ENCODE data around the gene SUN3. TPM values are rescaled to one million over a fixed set of nuclear protein-coding genes. Genes with fewer than 3 reads are reported as not detected.
"Not testable (repeated sequence)": the region's sequence is repeated elsewhere in the genome, so short reads cannot be mapped to it uniquely, and the experiment has no call there.

Gene SUN3
- polyA plus RNA-seq, 2 donors = 0.02 TPM; not detected in 1

DNA sequence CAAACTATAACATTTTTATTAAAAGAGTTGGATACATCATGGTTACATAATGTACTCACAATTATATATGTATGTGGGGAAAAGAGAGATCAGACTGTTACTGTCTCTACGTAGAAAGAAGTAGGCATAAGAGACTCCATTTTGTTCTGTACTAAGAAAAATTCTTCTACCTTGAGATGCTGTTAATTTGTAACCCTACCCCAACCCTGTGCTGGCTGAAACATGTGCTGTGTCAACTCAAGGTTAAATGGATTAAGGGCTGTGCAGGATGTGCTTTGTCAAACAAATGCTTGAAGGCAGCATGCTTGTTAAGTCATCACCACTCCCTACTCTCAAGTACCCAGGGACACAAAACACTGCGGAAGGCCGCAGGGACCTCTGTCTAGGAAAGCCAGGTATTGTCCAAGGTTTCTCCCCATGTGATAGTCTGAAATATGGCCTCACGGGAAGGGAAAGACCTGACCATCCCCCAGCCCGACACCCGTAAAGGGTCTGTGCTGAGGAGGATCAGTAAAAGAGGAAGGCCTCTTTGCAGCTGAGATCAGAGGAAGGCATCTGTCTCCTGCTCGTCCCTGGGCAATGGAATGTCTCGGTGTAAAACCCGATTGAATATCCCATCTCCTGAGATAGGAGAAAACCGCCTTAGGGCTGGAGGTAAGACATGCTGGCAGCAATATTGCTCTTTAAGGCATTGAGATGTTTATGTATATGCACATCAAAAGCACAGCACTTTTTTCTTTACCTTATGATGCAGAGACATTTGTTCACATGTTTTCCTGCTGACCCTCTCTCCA, 39.1 kb downstream of the SUN3 start:
- not testable (repeated sequence) for H3K36me3 ChIP-seq (ENCODE audit: control insufficient read depth in 2 of 2, insufficient read depth in 2 of 2, low read length in 1 of 2); H3K27ac ChIP-seq (ENCODE audit: low read depth in 2 of 2, low read length in 1 of 2); H3K27me3 ChIP-seq (ENCODE audit: control insufficient read depth in 1 of 2, insufficient read depth in 2 of 2, low read length in 2 of 2); H3K9me3 ChIP-seq (ENCODE audit: control insufficient read depth in 2 of 2, insufficient read depth in 1 of 2, low read depth in 1 of 2, low read length in 1 of 2); H3K4me1 ChIP-seq (ENCODE audit: control insufficient read depth in 2 of 2, insufficient read depth in 2 of 2, low read length in 1 of 2); H3K4me3 ChIP-seq (ENCODE audit: low read depth in 1 of 2, low read length in 2 of 2)
- WGBS, 2 donors = 60 to 69% methylated on average over 10 of the region's 10 CpGs

- Histone ChIP-seq H3K36me3 (ENCODE audit: control insufficient read depth in 2 of 2, insufficient read depth in 2 of 2, low read length in 1 of 2) (no peaks in the 10 kb centered on the region), H3K4me3 (ENCODE audit: low read depth in 1 of 2, low read length in 2 of 2) (no peak overlapping the region), H3K27me3 (ENCODE audit: control insufficient read depth in 1 of 2, insufficient read depth in 2 of 2, low read length in 2 of 2) (no peaks in the 10 kb centered on the region), H3K9me3 (ENCODE audit: control insufficient read depth in 2 of 2, insufficient read depth in 1 of 2, low read depth in 1 of 2, low read length in 1 of 2) (no peaks in the 10 kb centered on the region), H3K4me1 (ENCODE audit: control insufficient read depth in 2 of 2, insufficient read depth in 2 of 2, low read length in 1 of 2) (no peaks in the 10 kb centered on the region), H3K27ac (ENCODE audit: low read depth in 2 of 2, low read length in 1 of 2) (no peak overlapping the region)
- 77 to 84% methylated on average over 8 of the region's 8 CpGs for WGBS, 2 donors
Measured at GRCh38 chr7:47988496-47989386, 40.2 kb downstream of the SUN3 start.

GRCh38 chr7:47982610-47983009, 46.3 kb downstream of the SUN3 start:
- peaks cover 2 to 4% of the 10 kb centered on the region in 2 donors for H3K4me1 ChIP-seq (ENCODE audit: control insufficient read depth in 2 of 2, insufficient read depth in 2 of 2, low read length in 1 of 2)
- no peaks in the 10 kb centered on the region for H3K27me3 ChIP-seq (ENCODE audit: control insufficient read depth in 1 of 2, insufficient read depth in 2 of 2, low read length in 2 of 2)
- H3K36me3 ChIP-seq (ENCODE audit: control insufficient read depth in 2 of 2, insufficient read depth in 2 of 2, low read length in 1 of 2) = no peaks in the 10 kb centered on the region
- H3K4me3 ChIP-seq (ENCODE audit: low read depth in 1 of 2, low read length in 2 of 2) = no peak overlapping the region
- WGBS, 2 donors = 36 to 44% methylated on average over 2 of the region's 2 CpGs
- H3K9me3 ChIP-seq (ENCODE audit: control insufficient read depth in 2 of 2, insufficient read depth in 1 of 2, low read depth in 1 of 2, low read length in 1 of 2) = no peaks in the 10 kb centered on the region
- H3K27ac ChIP-seq (ENCODE audit: low read depth in 2 of 2, low read length in 1 of 2) = no peak overlapping the region

DNA sequence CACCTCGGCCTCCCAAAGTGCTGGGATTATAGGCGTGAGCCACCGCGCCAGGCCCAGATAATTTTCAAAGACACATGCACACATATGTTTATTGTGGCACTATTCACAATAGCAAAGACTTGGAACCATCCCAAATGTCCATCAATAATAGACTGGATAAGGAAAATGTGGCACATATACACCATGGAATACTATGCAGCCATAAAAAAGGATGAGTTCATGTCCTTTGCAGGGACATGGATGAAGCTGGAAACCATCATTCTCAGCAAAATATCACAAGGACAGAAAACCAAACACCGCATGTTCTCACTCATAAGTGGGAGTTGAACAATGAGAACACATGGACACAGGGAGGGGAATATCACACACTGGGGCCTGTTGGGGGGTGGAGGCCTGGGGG, 48.3 kb downstream of the SUN3 start:
- H3K9me3 ChIP-seq (ENCODE audit: control insufficient read depth in 2 of 2, insufficient read depth in 1 of 2, low read depth in 1 of 2, low read length in 1 of 2); H3K4me1 ChIP-seq (ENCODE audit: control insufficient read depth in 2 of 2, insufficient read depth in 2 of 2, low read length in 1 of 2); H3K4me3 ChIP-seq (ENCODE audit: low read depth in 1 of 2, low read length in 2 of 2); H3K27ac ChIP-seq (ENCODE audit: low read depth in 2 of 2, low read length in 1 of 2); H3K36me3 ChIP-seq (ENCODE audit: control insufficient read depth in 2 of 2, insufficient read depth in 2 of 2, low read length in 1 of 2); H3K27me3 ChIP-seq (ENCODE audit: control insufficient read depth in 1 of 2, insufficient read depth in 2 of 2, low read length in 2 of 2): not testable (repeated sequence)
- 94 to 98% methylated on average over 4 of the region's 5 CpGs for WGBS, 2 donors

DNA sequence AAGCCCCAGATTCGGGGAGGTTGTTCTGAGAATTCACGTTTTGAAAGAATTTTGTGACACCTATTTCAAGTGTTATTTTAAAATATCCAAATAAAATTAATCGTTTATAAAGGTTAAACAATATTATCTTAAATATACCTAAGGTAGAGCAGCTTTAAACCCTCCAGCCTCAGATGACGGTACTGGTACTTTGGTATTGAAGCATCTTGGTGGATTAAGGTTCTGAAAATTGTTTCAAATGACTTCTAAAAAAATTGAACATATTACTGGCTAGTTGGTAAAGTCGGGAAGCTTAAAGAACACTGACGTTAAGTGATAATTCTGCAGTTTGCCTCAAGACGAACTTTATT, 49.1 kb downstream of the SUN3 start:
- H3K27ac ChIP-seq (ENCODE audit: low read depth in 2 of 2, low read length in 1 of 2) = peak overlapping the region; percentile 89 to 94
- peak overlapping the region; percentile 60 to 88 for H3K4me3 ChIP-seq (ENCODE audit: low read depth in 1 of 2, low read length in 2 of 2)
- H3K27me3 ChIP-seq (ENCODE audit: control insufficient read depth in 1 of 2, insufficient read depth in 2 of 2, low read length in 2 of 2) = no peaks in the 10 kb centered on the region
- 30 to 36% methylated on average over 7 of the region's 7 CpGs for WGBS, 2 donors
- H3K9me3 ChIP-seq (ENCODE audit: control insufficient read depth in 2 of 2, insufficient read depth in 1 of 2, low read depth in 1 of 2, low read length in 1 of 2) = no peaks in the 10 kb centered on the region
- H3K4me1 ChIP-seq (ENCODE audit: control insufficient read depth in 2 of 2, insufficient read depth in 2 of 2, low read length in 1 of 2) = peaks cover 2 to 4% of the 10 kb centered on the region in 2 donors
- peaks cover 3 to 6% of the 10 kb centered on the region in 2 donors for H3K36me3 ChIP-seq (ENCODE audit: control insufficient read depth in 2 of 2, insufficient read depth in 2 of 2, low read length in 1 of 2)

DNA sequence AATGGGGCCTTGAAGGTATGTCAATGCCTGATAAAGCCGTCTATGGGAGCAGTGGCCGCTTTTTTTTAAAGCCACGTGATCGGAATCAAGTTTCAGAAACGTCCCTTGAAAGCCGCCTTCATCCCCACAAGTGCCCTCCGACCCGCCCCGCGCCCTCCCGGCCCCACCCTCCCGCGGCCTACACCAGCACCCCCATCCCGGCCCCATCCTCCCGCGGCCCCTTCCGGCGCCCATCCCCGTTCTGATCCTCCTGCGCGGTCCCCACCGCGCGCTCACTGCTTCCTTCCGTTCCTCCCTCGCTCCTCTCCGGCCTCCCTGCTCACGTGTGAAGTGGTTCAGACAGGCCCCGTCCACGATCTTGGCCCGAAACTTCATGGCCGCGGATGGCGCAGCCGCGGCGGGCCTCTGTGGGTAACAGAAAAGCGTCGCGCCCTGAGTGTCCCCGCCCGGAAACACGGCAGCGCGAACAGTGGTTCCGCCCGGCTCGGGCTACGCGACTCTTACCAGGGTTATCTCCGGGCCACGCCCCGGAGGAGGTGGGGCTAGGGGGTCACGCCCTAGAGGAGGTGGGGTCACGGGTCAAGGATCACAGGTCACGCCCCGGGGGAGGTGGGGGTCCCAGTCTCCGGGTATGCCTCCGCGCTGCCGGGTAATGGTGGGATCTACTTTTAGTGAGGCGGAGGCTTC, 49.6 kb downstream of the SUN3 start, which contains the start of gene HUS1:
TSS of gene HUS1 (minus strand) at position 471 of the 687 bp plus-strand sequence. CDS start at position 375, 96 bp downstream.
- peak within 1 kb of the TSS; percentile 60 to 88 for H3K4me3 ChIP-seq (ENCODE audit: low read depth in 1 of 2, low read length in 2 of 2)
- 1 to 2% methylated on average over 61 to 62 of the region's 62 CpGs for WGBS, 2 donors
- peak within 1 kb of the TSS; percentile 89 to 94 for H3K27ac ChIP-seq (ENCODE audit: low read depth in 2 of 2, low read length in 1 of 2)

DNA sequence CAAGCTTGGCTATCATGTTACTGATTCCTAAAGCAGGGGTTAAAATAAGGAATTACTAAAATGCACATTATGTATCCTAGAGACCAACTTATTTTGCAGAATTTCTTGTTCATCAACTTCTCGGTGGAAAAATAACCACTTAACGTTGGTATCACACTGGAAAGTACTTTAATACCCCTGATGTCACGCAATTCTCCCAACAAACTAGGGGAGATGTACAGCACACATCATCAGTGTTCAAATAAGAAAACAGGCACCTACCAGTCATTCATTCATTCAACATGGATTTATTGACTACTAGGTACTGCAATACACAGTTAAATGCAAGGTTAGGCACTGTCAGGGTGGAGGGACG, 50.1 kb downstream of the SUN3 start:
- Histone ChIP-seq H3K27ac (ENCODE audit: low read depth in 2 of 2, low read length in 1 of 2) (peak overlapping the region; percentile 89 to 94), H3K9me3 (ENCODE audit: control insufficient read depth in 2 of 2, insufficient read depth in 1 of 2, low read depth in 1 of 2, low read length in 1 of 2) (no peaks in the 10 kb centered on the region), H3K36me3 (ENCODE audit: control insufficient read depth in 2 of 2, insufficient read depth in 2 of 2, low read length in 1 of 2) (peaks cover 9 to 14% of the 10 kb centered on the region in 2 donors), H3K4me3 (ENCODE audit: low read depth in 1 of 2, low read length in 2 of 2) (peak overlapping the region; percentile 60 to 88), H3K27me3 (ENCODE audit: control insufficient read depth in 1 of 2, insufficient read depth in 2 of 2, low read length in 2 of 2) (no peaks in the 10 kb centered on the region), H3K4me1 (ENCODE audit: control insufficient read depth in 2 of 2, insufficient read depth in 2 of 2, low read length in 1 of 2) (peaks cover 2 to 4% of the 10 kb centered on the region in 2 donors)
- 6 to 7% methylated on average over 4 of the region's 4 CpGs for WGBS, 2 donors

More for the DNA sequence above, 49.6 kb downstream of the SUN3 start, which contains the start of gene HUS1:
- peaks cover 8 to 12% of the 10 kb centered on the region in 2 donors for H3K36me3 ChIP-seq (ENCODE audit: control insufficient read depth in 2 of 2, insufficient read depth in 2 of 2, low read length in 1 of 2)
- no peaks in the 10 kb centered on the region for H3K9me3 ChIP-seq (ENCODE audit: control insufficient read depth in 2 of 2, insufficient read depth in 1 of 2, low read depth in 1 of 2, low read length in 1 of 2)
- no peaks in the 10 kb centered on the region for H3K27me3 ChIP-seq (ENCODE audit: control insufficient read depth in 1 of 2, insufficient read depth in 2 of 2, low read length in 2 of 2)
- peaks cover 2 to 4% of the 10 kb centered on the region in 2 donors for H3K4me1 ChIP-seq (ENCODE audit: control insufficient read depth in 2 of 2, insufficient read depth in 2 of 2, low read length in 1 of 2)

DNA sequence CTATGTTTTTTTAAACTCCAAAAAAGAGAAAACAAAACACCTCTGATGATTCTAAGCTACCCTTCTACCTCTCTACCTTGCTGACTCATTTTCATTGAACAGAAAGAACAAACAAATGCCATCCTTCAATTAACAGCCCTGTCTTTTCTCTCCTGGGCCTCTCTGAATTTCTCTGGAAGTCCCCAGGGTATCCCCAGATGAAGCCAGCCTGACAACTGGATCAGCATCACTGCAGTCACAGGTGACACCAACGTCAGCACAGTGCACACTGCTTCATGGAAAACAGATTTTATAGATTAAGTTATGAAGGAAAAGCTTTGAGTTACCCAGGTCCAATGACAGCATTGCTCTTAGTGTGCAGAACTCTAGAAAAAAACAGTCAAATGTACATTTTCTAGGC, 55.2 kb downstream of the SUN3 start:
- no peak overlapping the region for H3K27ac ChIP-seq (ENCODE audit: low read depth in 2 of 2, low read length in 1 of 2)
- peaks cover 12 to 22% of the 10 kb centered on the region in 2 donors for H3K36me3 ChIP-seq (ENCODE audit: control insufficient read depth in 2 of 2, insufficient read depth in 2 of 2, low read length in 1 of 2)
- H3K9me3 ChIP-seq (ENCODE audit: control insufficient read depth in 2 of 2, insufficient read depth in 1 of 2, low read depth in 1 of 2, low read length in 1 of 2) = no peaks in the 10 kb centered on the region
- H3K4me3 ChIP-seq (ENCODE audit: low read depth in 1 of 2, low read length in 2 of 2) = no peak overlapping the region
- H3K27me3 ChIP-seq (ENCODE audit: control insufficient read depth in 1 of 2, insufficient read depth in 2 of 2, low read length in 2 of 2) = no peaks in the 10 kb centered on the region
- peaks cover 2 to 4% of the 10 kb centered on the region in 2 donors for H3K4me1 ChIP-seq (ENCODE audit: control insufficient read depth in 2 of 2, insufficient read depth in 2 of 2, low read length in 1 of 2)
- WGBS, 2 donors = 58 to 65% methylated on average over 1 of the region's 1 CpG

- no peaks in the 10 kb centered on the region for H3K4me1 ChIP-seq (ENCODE audit: control insufficient read depth in 2 of 2, insufficient read depth in 2 of 2, low read length in 1 of 2)
- H3K4me3 ChIP-seq (ENCODE audit: low read depth in 1 of 2, low read length in 2 of 2) = no peak overlapping the region
- H3K27me3 ChIP-seq (ENCODE audit: control insufficient read depth in 1 of 2, insufficient read depth in 2 of 2, low read length in 2 of 2) = no peaks in the 10 kb centered on the region
- no peaks in the 10 kb centered on the region for H3K9me3 ChIP-seq (ENCODE audit: control insufficient read depth in 2 of 2, insufficient read depth in 1 of 2, low read depth in 1 of 2, low read length in 1 of 2)
- 61 to 63% methylated on average over 1 of the region's 1 CpG for WGBS, 2 donors
- peak overlapping the region in 1 of 2 donors; percentile 49 for H3K27ac ChIP-seq (ENCODE audit: low read depth in 2 of 2, low read length in 1 of 2)
- peaks cover 32 to 34% of the 10 kb centered on the region in 2 donors for H3K36me3 ChIP-seq (ENCODE audit: control insufficient read depth in 2 of 2, insufficient read depth in 2 of 2, low read length in 1 of 2)
Measured at GRCh38 chr7:47970761-47971160, 58.1 kb downstream of the SUN3 start.
